ENCODE results near the gene TRIM54. TPM values are rescaled to one million over a fixed set of nuclear protein-coding genes. Genes with fewer than 3 reads are reported as not detected.
A peak's percentile ranks its signal among the peaks of the same experiment; 100 is the strongest.

TRIM54 gene
- total and polyA plus RNA-seq, 2 of the 8 experiments (the other 6 are each of a cell fraction or from before 2014, with no cell fraction given) = 3.9 to 5.8 TPM

- Histone ChIP-seq H3K79me1 (ENCODE audit: low read depth, low read length) (no peaks in the 10 kb centered on the region; the same call in 1 of the 2 replicates), H3K14ac (ENCODE audit: insufficient read length) (no peak within 1 kb of the TSS), H3K4me2 (ENCODE audit: insufficient read depth in 1 of 2, low read depth in 2 of 2, low read length in 2 of 2) (peak within 1 kb of the TSS; percentile 63 to 69), H2BK20ac (ENCODE audit: low read length) (no peak within 1 kb of the TSS), H3K79me2 (ENCODE audit: control insufficient read depth in 1 of 2, insufficient read depth in 2 of 2, low read length in 2 of 2) (peaks cover 11 to 57% of the 10 kb centered on the region in 2 experiments; a peak in 3 of 4 replicates), H3K9me3 (ENCODE audit: insufficient read depth in 2 of 2, low read depth in 1 of 2, low read length in 1 of 2) (no peaks in the 10 kb centered on the region), H4K8ac (ENCODE audit: extremely low read depth, insufficient read depth, low read length) (peak within 1 kb of the TSS; percentile 96), H3K27me3 (replicated peaks in 1 of 4; ENCODE audit: control insufficient read depth in 3 of 4, extremely low read depth in 1 of 4, insufficient read depth in 3 of 4, low read length in 3 of 4) (no peaks in the 10 kb centered on the region), H2BK120ac (replicated peaks; ENCODE audit: low read depth, low read length) (no peak within 1 kb of the TSS), H3K27ac (ENCODE audit: low read depth, low read length) (peak within 1 kb of the TSS; percentile 95), H4K91ac (replicated peaks; ENCODE audit: insufficient read length, low read length) (peak within 1 kb of the TSS; percentile 96), H3K4me3 (ENCODE audit: extremely low read depth in 1 of 4, insufficient read depth in 2 of 4, low read depth in 3 of 4, low read length in 4 of 4) (peak within 1 kb of the TSS; percentile 68 to 97 (median 90)), H2BK15ac (ENCODE audit: low read length) (no peak within 1 kb of the TSS), H3K56ac (replicated peaks; ENCODE audit: insufficient read length, low read depth, low read length) (peak within 1 kb of the TSS; percentile 91), H3K23ac (ENCODE audit: insufficient read length) (no peak within 1 kb of the TSS), H3K4me1 (replicated peaks in 1 of 4; ENCODE audit: control insufficient read depth in 3 of 4, insufficient read depth in 4 of 4, low read length in 3 of 4) (peaks cover 0 to 12% (median 4%) of the 10 kb centered on the region in 4 experiments; a peak in 4 of 7 replicates), H4K20me1 (replicated peaks in 1 of 2; ENCODE audit: control insufficient read depth in 1 of 2, insufficient read depth in 2 of 2, low read length in 2 of 2) (peaks cover 0 to 3% of the 10 kb centered on the region in 2 experiments), H3K36me3 (ENCODE audit: control insufficient read depth in 2 of 4, insufficient read depth in 4 of 4, low read length in 3 of 4) (no peaks in the 10 kb centered on the region), H3K23me2 (ENCODE audit: low read depth, low read length) (no peaks in the 10 kb centered on the region), H2BK12ac (ENCODE audit: low read depth, low read length) (peak within 1 kb of the TSS; percentile 73), H2AFZ (ENCODE audit: low read length) (peak within 1 kb of the TSS; percentile 66; the same call in 1 of the 2 replicates), H4K5ac (ENCODE audit: insufficient read length, low read depth, low read length) (peak within 1 kb of the TSS; percentile 85), H3K4ac (replicated peaks; ENCODE audit: insufficient read length, low read depth, low read length) (peak within 1 kb of the TSS; percentile 81), H2AK5ac (ENCODE audit: low read depth, low read length) (no peak within 1 kb of the TSS; the same call in 1 of the 2 replicates), H3K9ac (replicated peaks in 1 of 4; ENCODE audit: extremely low read depth in 1 of 4, low read depth in 3 of 4, low read length in 3 of 4) (peak within 1 kb of the TSS; percentile 61 to 98 (median 96)), H3K18ac (ENCODE audit: extremely low read depth, low read length) (peak within 1 kb of the TSS; percentile 89), H2BK5ac (ENCODE audit: low read depth, low read length) (peak within 1 kb of the TSS; percentile 94)
- no peak for FAIRE-seq
- 2% methylated on average over 54 of the region's 67 CpGs; no CpG with 5 or more reads in 1 of the 2 experiments for WGBS, 2 experiments (ENCODE audit: extremely low coverage in 1 of 2, insufficient coverage in 1 of 2, insufficient read length in 1 of 2, insufficient replicate concordance in 2 of 2, low coverage in 1 of 2, low lambda C conversion rate in 2 of 2, missing lambda C conversion rate in 1 of 2)
- peak; percentile 92 to 93 for DNase-seq (ENCODE audit: low read depth in 1 of 2, low spot score in 2 of 2)
- CTCF ChIA-PET (ENCODE audit: partially characterized antibody) = interaction anchor here (0.6 to 1.2 kb wide), 6 partner anchors 10 to 53 kb away, joined by 3 to 5 read pairs (median 3); no protein-coding TSS in a partner anchor
- POLR2A ChIA-PET (ENCODE audit: partially characterized antibody) = interaction anchor here (0.7 to 9.5 kb wide), 43 partner anchors 7 to 327 kb away, joined by 3 to 135 read pairs (median 4); partner anchors contain the start of genes CAD, EIF2B4, FNDC4 and MPV17
- peak; percentile 87 for TF ChIP-seq POLR2AphosphoS5 (IDR thresholded peaks at IDR 0.05; ENCODE audit: low read depth, low read length)
- peak; percentile 25; the same call in 1 of the 2 replicates for TF ChIP-seq GTF2F1 (IDR thresholded peaks at IDR 0.05; ENCODE audit: borderline replicate concordance, low read depth, low read length)
- TF ChIP-seq SP1 (IDR thresholded peaks at IDR 0.05; ENCODE audit: low read depth, low read length) = peak; percentile 8; the same call in 1 of the 2 replicates
- TF ChIP-seq RBBP5 (IDR thresholded peaks at IDR 0.05; ENCODE audit: borderline replicate concordance, low read depth, low read length) = peak; percentile 90
- 0 out of 2 replicates have a peak, but pooled peaks have one; percentile 29 for TF ChIP-seq SP4 (IDR thresholded peaks at IDR 0.05; ENCODE audit: low read length)
- TF ChIP-seq SIX5 (IDR thresholded peaks at IDR 0.05; ENCODE audit: low read depth, low read length) = peak; percentile 40; the same call in 1 of the 2 replicates
- peak; percentile 14 to 78; a peak in 2 of 4 replicates for TF ChIP-seq SIN3A (conservative IDR thresholded peaks at IDR 0.05 in 1 of 2, IDR thresholded peaks at IDR 0.05 in 1 of 2; ENCODE audit: low read depth in 1 of 2, low read length in 2 of 2)
- TF ChIP-seq YY1 (IDR thresholded peaks at IDR 0.05; ENCODE audit: low read depth, low read length) = peak; percentile 96
- TF ChIP-seq CREB1 (IDR thresholded peaks at IDR 0.05) = peak; percentile 98
- TF ChIP-seq ATF2 (IDR thresholded peaks at IDR 0.05; ENCODE audit: low read length) = peak; percentile 78
Observed at GRCh38 chr2:27356382-27357181, 74.4 kb downstream of the TRIM54 start, which contains the start of gene GTF3C2. TSS of gene GTF3C2 (minus strand) at chr2:27356764. CDS start at chr2:27343554, 13,210 bp downstream.

Measured in H1 (cell line).